ENCODE measurements around the gene REX1BD. TPM values are rescaled to one million over a fixed set of nuclear protein-coding genes. Genes with fewer than 3 reads are reported as not detected.

REX1BD gene
- total and polyA plus RNA-seq, 2 donors (not counting 1 experiment from before 2014, with no cell fraction given): 90.9 to 164 TPM

DNA sequence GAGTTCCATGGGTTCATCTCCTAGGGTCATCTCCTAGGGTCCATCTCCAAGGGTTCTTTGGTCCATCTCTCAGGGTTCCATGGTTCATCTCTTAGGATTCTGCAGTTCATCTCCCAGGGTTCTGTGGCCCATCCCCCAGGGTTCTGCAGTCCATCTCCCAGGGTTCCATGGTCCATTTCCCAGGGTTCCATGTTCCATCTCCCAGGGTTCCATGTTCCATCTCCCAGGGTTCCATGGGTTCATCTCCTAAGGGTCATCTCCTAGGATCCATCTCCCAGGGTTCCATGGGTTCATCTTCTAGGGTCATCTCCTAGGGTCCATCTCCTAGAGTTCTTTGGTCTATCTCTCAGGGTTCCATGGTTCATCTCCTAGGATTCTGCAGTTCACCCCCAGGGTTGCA, 29.0 kb downstream of the REX1BD start:
- intact Hi-C loops (cut with micrococcal nuclease): no loop called here
- peaks cover 38% of the 10 kb centered on the region for H3K27me3 Mint-ChIP-seq

DNA sequence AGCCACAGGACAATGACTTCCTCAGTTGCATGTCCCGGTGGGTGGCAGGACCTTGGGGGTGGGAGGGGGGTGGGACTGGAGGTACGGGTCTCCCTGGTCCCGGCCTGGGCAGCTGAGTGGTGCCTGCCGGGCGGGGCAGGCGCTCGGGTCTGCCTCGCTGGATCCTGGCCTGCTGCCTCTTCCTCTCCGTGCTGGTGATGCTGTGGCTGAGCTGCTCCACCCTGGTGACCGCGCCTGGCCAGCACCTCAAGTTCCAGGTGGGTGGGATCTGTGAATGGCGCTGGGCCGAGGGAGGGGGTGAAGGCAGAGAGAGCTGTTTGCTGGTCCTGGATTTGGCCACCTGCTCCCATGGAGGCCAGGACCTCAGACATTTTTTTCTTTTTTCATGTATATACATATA, 29.6 kb downstream of the REX1BD start:
- Mint-ChIP-seq H3K27me3 (peaks cover 36% of the 10 kb centered on the region), H3K9me3 (ENCODE audit: insufficient read depth) (no peaks in the 10 kb centered on the region), H3K4me3 (no peak overlapping the region), H3K27ac (no peak overlapping the region), H3K4me1 (peaks cover 9% of the 10 kb centered on the region)
- intact Hi-C loops (cut with micrococcal nuclease): no loop called here
- ChIA-PET POLR2A (no interaction called here), CTCF (no interaction called here)
- H4K20me1 ChIP-seq (ENCODE audit: control insufficient read depth, insufficient read depth, low read length, poor library complexity, severe bottlenecking): no peaks in the 10 kb centered on the region
- H3K9ac ChIP-seq (ENCODE audit: low read length): no peak overlapping the region
- H3K27me3 ChIP-seq (replicated peaks in 1 of 4; ENCODE audit: control extremely low read depth in 1 of 4, control insufficient read depth in 3 of 4, insufficient read depth in 4 of 4, low read length in 3 of 4): peaks cover 0 to 58% (median 15%) of the 10 kb centered on the region in 4 experiments
- H3K4me1 ChIP-seq (ENCODE audit: control insufficient read depth in 2 of 2, insufficient read depth in 2 of 2, low read length in 2 of 2): peaks cover 3 to 7% of the 10 kb centered on the region in 2 donors
- DNase-seq (no peak), ATAC-seq (ENCODE audit: low read depth) (no peak)
- H3K9me3 ChIP-seq (ENCODE audit: control extremely low read depth in 1 of 3, control insufficient read depth in 2 of 3, insufficient read depth in 1 of 3, low read length in 2 of 3): peaks cover 0 to 12% (median 0%) of the 10 kb centered on the region in 3 donors
- no peak overlapping the region for H3K4me3 ChIP-seq (ENCODE audit: control extremely low read depth in 1 of 5, extremely low read depth in 1 of 5, insufficient read depth in 1 of 5, low read depth in 2 of 5, low read length in 4 of 5)
- H3K27ac ChIP-seq (ENCODE audit: low read length in 2 of 2): no peak overlapping the region
- TF ChIP-seq, protein P1, sequence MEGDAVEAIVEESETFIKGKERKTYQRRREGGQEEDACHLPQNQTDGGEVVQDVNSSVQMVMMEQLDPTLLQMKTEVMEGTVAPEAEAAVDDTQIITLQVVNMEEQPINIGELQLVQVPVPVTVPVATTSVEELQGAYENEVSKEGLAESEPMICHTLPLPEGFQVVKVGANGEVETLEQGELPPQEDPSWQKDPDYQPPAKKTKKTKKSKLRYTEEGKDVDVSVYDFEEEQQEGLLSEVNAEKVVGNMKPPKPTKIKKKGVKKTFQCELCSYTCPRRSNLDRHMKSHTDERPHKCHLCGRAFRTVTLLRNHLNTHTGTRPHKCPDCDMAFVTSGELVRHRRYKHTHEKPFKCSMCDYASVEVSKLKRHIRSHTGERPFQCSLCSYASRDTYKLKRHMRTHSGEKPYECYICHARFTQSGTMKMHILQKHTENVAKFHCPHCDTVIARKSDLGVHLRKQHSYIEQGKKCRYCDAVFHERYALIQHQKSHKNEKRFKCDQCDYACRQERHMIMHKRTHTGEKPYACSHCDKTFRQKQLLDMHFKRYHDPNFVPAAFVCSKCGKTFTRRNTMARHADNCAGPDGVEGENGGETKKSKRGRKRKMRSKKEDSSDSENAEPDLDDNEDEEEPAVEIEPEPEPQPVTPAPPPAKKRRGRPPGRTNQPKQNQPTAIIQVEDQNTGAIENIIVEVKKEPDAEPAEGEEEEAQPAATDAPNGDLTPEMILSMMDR (IDR thresholded peaks at IDR 0.05): no peak
- TF ChIP-seq EZH2 (IDR thresholded peaks at IDR 0.05; ENCODE audit: borderline replicate concordance, insufficient read depth, low read depth, low read length, poor library complexity, severe bottlenecking): no peak
- H3K4me2 ChIP-seq (replicated peaks; ENCODE audit: low read depth, low read length, poor library complexity, severe bottlenecking): no peak overlapping the region
- H3K79me2 ChIP-seq (ENCODE audit: control insufficient read depth, insufficient read depth, low read length): no peaks in the 10 kb centered on the region
- WGBS (ENCODE audit: insufficient coverage): 100% methylated on average over 5 of the region's 13 CpGs
- no peak overlapping the region for H2AFZ ChIP-seq (ENCODE audit: insufficient read depth, low read depth, low read length, poor library complexity, severe bottlenecking)
- H3K36me3 ChIP-seq (replicated peaks in 1 of 2; ENCODE audit: control extremely low read depth in 1 of 2, control insufficient read depth in 1 of 2, extremely low read depth in 1 of 2, insufficient read depth in 2 of 2, low read length in 1 of 2): no peaks in the 10 kb centered on the region

More for the DNA sequence above, 29.0 kb downstream of the REX1BD start:
- POLR2A ChIA-PET: no interaction called here
- no peak overlapping the region for H3K4me3 ChIP-seq (ENCODE audit: control extremely low read depth in 1 of 5, extremely low read depth in 1 of 5, insufficient read depth in 1 of 5, low read depth in 2 of 5, low read length in 4 of 5)
- TF ChIP-seq EZH2 (IDR thresholded peaks at IDR 0.05; ENCODE audit: borderline replicate concordance, insufficient read depth, low read depth, low read length, poor library complexity, severe bottlenecking): no peak
- TF ChIP-seq, protein P1 (IDR thresholded peaks at IDR 0.05): no peak
- H3K27me3 ChIP-seq (replicated peaks in 1 of 4; ENCODE audit: control extremely low read depth in 1 of 4, control insufficient read depth in 3 of 4, insufficient read depth in 4 of 4, low read length in 3 of 4): peaks cover 0 to 63% (median 19%) of the 10 kb centered on the region in 4 experiments
- CTCF ChIA-PET: no interaction called here
- H3K4me2 ChIP-seq (replicated peaks; ENCODE audit: low read depth, low read length, poor library complexity, severe bottlenecking): no peak overlapping the region
- peaks cover 0 to 12% (median 0%) of the 10 kb centered on the region in 3 donors for H3K9me3 ChIP-seq (ENCODE audit: control extremely low read depth in 1 of 3, control insufficient read depth in 2 of 3, insufficient read depth in 1 of 3, low read length in 2 of 3)
- ATAC-seq (ENCODE audit: low read depth): no peak
- DNase-seq: no peak
- peaks cover 11% of the 10 kb centered on the region for H3K4me1 Mint-ChIP-seq
- no peak overlapping the region for H3K27ac ChIP-seq (ENCODE audit: low read length in 2 of 2)
- H3K27ac Mint-ChIP-seq: no peak overlapping the region
- no peak overlapping the region for H3K4me3 Mint-ChIP-seq
- H4K20me1 ChIP-seq (ENCODE audit: control insufficient read depth, insufficient read depth, low read length, poor library complexity, severe bottlenecking): no peaks in the 10 kb centered on the region
- H3K36me3 ChIP-seq (replicated peaks in 1 of 2; ENCODE audit: control extremely low read depth in 1 of 2, control insufficient read depth in 1 of 2, extremely low read depth in 1 of 2, insufficient read depth in 2 of 2, low read length in 1 of 2): no peaks in the 10 kb centered on the region
- H2AFZ ChIP-seq (ENCODE audit: insufficient read depth, low read depth, low read length, poor library complexity, severe bottlenecking): no peak overlapping the region
- H3K4me1 ChIP-seq (ENCODE audit: control insufficient read depth in 2 of 2, insufficient read depth in 2 of 2, low read length in 2 of 2): peaks cover 7 to 14% of the 10 kb centered on the region in 2 donors
- no peaks in the 10 kb centered on the region for H3K9me3 Mint-ChIP-seq (ENCODE audit: insufficient read depth)
- H3K79me2 ChIP-seq (ENCODE audit: control insufficient read depth, insufficient read depth, low read length): no peaks in the 10 kb centered on the region
- no peak overlapping the region for H3K9ac ChIP-seq (ENCODE audit: low read length)

Data from B cell (primary cell).